Neural progenitor cell (in vitro differentiated cells): Measurements from ENCODE around the gene PPA2.

Experiments used
- EZH2phosphoT487 ChIP-seq: fragments of 200-600 bp; sonication (generic); IDR thresholded peaks from 2 replicates; pipeline ENCODE4 v1.6.1; 2017; ENCODE audit warnings: antibody characterized with exemption
- TF ChIP-seq, protein P1 (sequence below): fragments of 200-600 bp; sonication (generic); IDR thresholded peaks from 2 replicates; pipeline ENCODE4 v1.5.1; 2017; ENCODE audit warnings: antibody characterized with exemption, mild to moderate bottlenecking

DNA sequence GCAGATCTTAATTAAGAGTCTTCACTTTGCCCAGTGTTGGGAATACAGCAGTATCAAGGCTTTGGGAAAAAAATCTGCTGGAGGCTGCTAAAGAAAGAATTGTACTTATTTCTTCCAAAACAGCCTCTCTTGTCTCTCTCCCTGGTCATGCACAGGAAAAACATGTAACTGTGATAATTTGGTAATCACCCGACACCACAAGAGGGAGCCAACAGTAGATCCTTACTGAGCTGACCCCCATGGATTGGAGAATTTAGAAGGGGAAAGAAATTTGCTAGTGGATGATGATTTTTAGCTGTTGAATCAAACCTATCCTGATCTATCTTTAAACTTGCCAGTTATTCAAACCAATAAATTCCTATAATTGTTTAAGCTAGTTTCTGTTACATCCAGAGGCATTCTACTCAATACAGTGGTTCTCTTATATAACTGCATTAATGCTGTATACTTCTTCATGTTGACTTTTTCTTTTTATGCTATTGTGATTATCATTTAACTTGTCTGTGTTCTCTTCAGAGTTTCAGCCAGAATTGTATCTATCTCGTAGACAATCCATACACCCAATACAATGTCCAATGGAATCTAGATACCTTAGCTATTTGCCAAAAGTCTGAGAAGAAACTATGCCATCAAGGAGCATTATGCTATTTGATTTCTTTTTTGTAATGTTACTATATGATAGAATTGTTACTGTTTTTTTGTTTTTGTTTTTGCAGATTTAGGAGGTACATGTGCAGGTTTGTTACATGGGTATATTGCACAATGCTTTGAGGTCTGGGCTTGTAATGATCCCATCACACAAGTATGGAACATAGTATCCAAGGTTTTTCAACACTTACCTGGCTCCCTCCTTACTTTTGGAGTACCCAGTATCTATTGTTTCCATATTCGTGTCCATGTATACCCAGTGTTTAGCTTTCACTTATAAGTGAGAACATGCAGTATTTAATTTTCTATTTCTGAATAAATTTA lies 47.2 kb upstream of the PPA2 start:
- no peak for TF ChIP-seq EZH2phosphoT487
- TF ChIP-seq, protein P1, sequence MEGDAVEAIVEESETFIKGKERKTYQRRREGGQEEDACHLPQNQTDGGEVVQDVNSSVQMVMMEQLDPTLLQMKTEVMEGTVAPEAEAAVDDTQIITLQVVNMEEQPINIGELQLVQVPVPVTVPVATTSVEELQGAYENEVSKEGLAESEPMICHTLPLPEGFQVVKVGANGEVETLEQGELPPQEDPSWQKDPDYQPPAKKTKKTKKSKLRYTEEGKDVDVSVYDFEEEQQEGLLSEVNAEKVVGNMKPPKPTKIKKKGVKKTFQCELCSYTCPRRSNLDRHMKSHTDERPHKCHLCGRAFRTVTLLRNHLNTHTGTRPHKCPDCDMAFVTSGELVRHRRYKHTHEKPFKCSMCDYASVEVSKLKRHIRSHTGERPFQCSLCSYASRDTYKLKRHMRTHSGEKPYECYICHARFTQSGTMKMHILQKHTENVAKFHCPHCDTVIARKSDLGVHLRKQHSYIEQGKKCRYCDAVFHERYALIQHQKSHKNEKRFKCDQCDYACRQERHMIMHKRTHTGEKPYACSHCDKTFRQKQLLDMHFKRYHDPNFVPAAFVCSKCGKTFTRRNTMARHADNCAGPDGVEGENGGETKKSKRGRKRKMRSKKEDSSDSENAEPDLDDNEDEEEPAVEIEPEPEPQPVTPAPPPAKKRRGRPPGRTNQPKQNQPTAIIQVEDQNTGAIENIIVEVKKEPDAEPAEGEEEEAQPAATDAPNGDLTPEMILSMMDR: peak; percentile 84
